ENCODE results near the gene ADCY4. TPM values are rescaled to one million over a fixed set of nuclear protein-coding genes. Genes with fewer than 3 reads are reported as not detected.

Gene ADCY4
- total and polyA plus RNA-seq, 2 of the 13 experiments (the other 11 are each of a cell fraction or from before 2014, with no cell fraction given) = 0.03 TPM; not detected in 1

DNA sequence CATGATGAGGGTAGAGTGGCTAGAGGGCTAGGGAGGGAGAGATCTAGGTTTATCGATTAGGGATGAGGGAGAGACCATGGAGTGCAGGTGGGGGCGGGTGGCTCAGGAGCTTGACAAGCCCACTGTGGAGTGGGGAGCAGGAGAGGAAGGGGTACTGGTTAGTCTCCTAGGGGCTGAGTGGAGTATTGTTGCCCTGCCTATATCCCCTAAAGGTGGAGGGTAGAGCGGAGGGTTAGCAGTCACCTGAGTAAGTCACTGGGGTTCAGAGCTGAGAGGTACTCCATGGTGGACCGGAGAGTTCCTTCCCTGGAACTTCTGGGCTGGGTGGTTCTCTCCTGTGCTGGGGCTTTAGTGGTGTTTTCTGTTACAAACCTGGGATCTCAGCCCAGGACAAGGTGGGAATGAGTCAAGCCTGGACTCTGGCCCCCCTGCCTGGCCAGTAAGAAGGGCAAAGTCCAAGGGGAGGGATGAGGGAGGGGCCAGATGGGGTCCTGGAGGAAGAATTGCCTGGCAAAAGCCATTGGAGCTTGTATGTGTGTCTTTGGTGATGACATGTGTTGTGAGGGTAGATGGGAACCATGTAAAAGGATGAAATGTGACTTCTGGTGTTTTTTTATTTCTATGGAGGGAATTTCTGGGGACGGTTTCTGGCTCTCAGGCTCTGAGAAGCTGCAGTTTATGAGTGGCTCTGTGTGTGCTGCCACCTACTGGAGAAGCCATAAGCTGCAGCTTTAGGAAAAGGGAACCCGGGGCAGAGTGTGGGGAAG is 27.1 kb downstream of the ADCY4 start, which contains the start of gene CIDEB (continued):
- TF ChIP-seq AKAP8 (CRISPR knock-in tag; IDR thresholded peaks at IDR 0.05) (no peak; the same call in 1 of the 2 replicates), NR2F6 (IDR thresholded peaks at IDR 0.05) (0 out of 2 replicates have a peak, but pooled peaks have one; percentile 50), NR2F6 (CRISPR knock-in tag; IDR thresholded peaks at IDR 0.05) (peak; percentile 82), ZNF660 (CRISPR knock-in tag; IDR thresholded peaks at IDR 0.05; ENCODE audit: borderline replicate concordance, low read depth) (no peak; the same call in 1 of the 2 replicates), DNMT3B (CRISPR knock-in tag; conservative IDR thresholded peaks at IDR 0.05) (peak; percentile 96), RNF2 (conservative IDR thresholded peaks at IDR 0.05; ENCODE audit: low read depth) (no peak; the same call in 1 of the 2 replicates), SMC3 (IDR thresholded peaks at IDR 0.05; ENCODE audit: low read length) (peak; percentile 75), SIX1 (CRISPR knock-in tag; IDR thresholded peaks at IDR 0.05; ENCODE audit: borderline replicate concordance) (0 out of 2 replicates have a peak, but pooled peaks have one; percentile 50), SMARCC2 (IDR thresholded peaks at IDR 0.05) (peak; percentile 94), ZNF616 (CRISPR knock-in tag; IDR thresholded peaks at IDR 0.05; ENCODE audit: low read depth) (peak; percentile 39; the same call in 1 of the 2 replicates), ZNF337 (CRISPR knock-in tag; IDR thresholded peaks at IDR 0.05; ENCODE audit: borderline replicate concordance, low read depth) (0 out of 2 replicates have a peak, but pooled peaks have one; percentile 57), CHCHD3 (CRISPR knock-in tag; IDR thresholded peaks at IDR 0.05) (0 out of 2 replicates have a peak, but pooled peaks have one; percentile 60), MIER2 (CRISPR knock-in tag; IDR thresholded peaks at IDR 0.05) (peak; percentile 78), CCDC6 (CRISPR knock-in tag; IDR thresholded peaks at IDR 0.05) (no peak), CENPT (CRISPR knock-in tag; IDR thresholded peaks at IDR 0.05; ENCODE audit: low read depth) (no peak), RAD21 (CRISPR knock-in tag; IDR thresholded peaks at IDR 0.05) (peak; percentile 88), MLLT10 (CRISPR knock-in tag; IDR thresholded peaks at IDR 0.05) (no peak), ZNF768 (CRISPR knock-in tag; IDR thresholded peaks at IDR 0.05) (no peak), ZFP36L1 (CRISPR knock-in tag; IDR thresholded peaks at IDR 0.05) (peak; percentile 91), FOXM1 (CRISPR knock-in tag; IDR thresholded peaks at IDR 0.05) (no peak)
- TF ChIP-seq, protein P1, sequence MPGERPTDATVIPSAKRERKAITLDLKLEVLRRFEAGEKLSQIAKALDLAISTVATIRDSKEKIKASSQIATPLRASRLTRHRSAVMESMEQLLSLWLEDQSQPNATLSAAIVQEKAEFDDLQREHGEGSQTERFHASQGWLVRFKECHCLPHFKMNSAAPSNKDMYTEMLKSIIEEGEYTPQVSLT (CRISPR knock-in tag; IDR thresholded peaks at IDR 0.05; ENCODE audit: borderline replicate concordance, low read depth) = no peak
- TF ChIP-seq, protein P2, sequence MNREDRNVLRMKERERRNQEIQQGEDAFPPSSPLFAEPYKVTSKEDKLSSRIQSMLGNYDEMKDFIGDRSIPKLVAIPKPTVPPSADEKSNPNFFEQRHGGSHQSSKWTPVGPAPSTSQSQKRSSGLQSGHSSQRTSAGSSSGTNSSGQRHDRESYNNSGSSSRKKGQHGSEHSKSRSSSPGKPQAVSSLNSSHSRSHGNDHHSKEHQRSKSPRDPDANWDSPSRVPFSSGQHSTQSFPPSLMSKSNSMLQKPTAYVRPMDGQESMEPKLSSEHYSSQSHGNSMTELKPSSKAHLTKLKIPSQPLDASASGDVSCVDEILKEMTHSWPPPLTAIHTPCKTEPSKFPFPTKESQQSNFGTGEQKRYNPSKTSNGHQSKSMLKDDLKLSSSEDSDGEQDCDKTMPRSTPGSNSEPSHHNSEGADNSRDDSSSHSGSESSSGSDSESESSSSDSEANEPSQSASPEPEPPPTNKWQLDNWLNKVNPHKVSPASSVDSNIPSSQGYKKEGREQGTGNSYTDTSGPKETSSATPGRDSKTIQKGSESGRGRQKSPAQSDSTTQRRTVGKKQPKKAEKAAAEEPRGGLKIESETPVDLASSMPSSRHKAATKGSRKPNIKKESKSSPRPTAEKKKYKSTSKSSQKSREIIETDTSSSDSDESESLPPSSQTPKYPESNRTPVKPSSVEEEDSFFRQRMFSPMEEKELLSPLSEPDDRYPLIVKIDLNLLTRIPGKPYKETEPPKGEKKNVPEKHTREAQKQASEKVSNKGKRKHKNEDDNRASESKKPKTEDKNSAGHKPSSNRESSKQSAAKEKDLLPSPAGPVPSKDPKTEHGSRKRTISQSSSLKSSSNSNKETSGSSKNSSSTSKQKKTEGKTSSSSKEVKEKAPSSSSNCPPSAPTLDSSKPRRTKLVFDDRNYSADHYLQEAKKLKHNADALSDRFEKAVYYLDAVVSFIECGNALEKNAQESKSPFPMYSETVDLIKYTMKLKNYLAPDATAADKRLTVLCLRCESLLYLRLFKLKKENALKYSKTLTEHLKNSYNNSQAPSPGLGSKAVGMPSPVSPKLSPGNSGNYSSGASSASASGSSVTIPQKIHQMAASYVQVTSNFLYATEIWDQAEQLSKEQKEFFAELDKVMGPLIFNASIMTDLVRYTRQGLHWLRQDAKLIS (CRISPR knock-in tag; IDR thresholded peaks at IDR 0.05) = 0 out of 2 replicates have a peak, but pooled peaks have one; percentile 12
- TF ChIP-seq, protein P3, sequence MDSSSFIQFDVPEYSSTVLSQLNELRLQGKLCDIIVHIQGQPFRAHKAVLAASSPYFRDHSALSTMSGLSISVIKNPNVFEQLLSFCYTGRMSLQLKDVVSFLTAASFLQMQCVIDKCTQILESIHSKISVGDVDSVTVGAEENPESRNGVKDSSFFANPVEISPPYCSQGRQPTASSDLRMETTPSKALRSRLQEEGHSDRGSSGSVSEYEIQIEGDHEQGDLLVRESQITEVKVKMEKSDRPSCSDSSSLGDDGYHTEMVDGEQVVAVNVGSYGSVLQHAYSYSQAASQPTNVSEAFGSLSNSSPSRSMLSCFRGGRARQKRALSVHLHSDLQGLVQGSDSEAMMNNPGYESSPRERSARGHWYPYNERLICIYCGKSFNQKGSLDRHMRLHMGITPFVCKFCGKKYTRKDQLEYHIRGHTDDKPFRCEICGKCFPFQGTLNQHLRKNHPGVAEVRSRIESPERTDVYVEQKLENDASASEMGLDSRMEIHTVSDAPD (CRISPR knock-in tag; IDR thresholded peaks at IDR 0.05) = peak; percentile 70
- TF ChIP-seq, protein P4, sequence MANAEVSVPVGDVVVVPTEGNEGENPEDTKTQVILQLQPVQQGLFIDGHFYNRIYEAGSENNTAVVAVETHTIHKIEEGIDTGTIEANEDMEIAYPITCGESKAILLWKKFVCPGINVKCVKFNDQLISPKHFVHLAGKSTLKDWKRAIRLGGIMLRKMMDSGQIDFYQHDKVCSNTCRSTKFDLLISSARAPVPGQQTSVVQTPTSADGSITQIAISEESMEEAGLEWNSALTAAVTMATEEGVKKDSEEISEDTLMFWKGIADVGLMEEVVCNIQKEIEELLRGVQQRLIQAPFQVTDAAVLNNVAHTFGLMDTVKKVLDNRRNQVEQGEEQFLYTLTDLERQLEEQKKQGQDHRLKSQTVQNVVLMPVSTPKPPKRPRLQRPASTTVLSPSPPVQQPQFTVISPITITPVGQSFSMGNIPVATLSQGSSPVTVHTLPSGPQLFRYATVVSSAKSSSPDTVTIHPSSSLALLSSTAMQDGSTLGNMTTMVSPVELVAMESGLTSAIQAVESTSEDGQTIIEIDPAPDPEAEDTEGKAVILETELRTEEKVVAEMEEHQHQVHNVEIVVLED (CRISPR knock-in tag; IDR thresholded peaks at IDR 0.05; ENCODE audit: borderline replicate concordance) = no peak; the same call in 1 of the 2 replicates

All from HepG2 (cell line).